H7 (cell line): Measurements from ENCODE around the gene NR5A1. TPM values are rescaled to one million over a fixed set of nuclear protein-coding genes. Genes with fewer than 3 reads are reported as not detected.
A peak's percentile ranks its signal among the peaks of the same experiment; 100 is the strongest.

Experiments
- DNase-seq: peaks from one replicate; pipeline ENCODE4 v3.0.0; 2012
- H3K27me3 ChIP-seq: 2 replicates; pipeline ENCODE4 v1.6.0; 2011; ENCODE audit warnings: mild to moderate bottlenecking, low read length; ENCODE audit not compliant: control insufficient read depth, insufficient read depth
- H3K36me3 ChIP-seq: replicated peaks from 2 replicates; pipeline ENCODE4 v1.5.1; 2011; ENCODE audit warnings: low read length; ENCODE audit not compliant: control insufficient read depth, insufficient read depth
- H3K4me3 ChIP-seq: 2 replicates; pipeline ENCODE4 v1.5.1; 2011; ENCODE audit warnings: low read depth, mild to moderate bottlenecking, control low read depth, low read length, moderate library complexity; ENCODE audit not compliant: insufficient read depth
- total RNA-seq: library from RNA; depleted of rRNA; stranded (reverse); fragments of >200 nt; shearing (Covaris generic); gene quantifications from 2 replicates; pipeline ENCODE4 v1.2.3, GENCODE V29; 2014; rRNA removed

NR5A1 gene
- total RNA-seq = 0.30 and 0.73 TPM in 2 replicates

- DNase-seq = peak; percentile 61
Observed at GRCh38 chr9:124506931-124507879, at the start of gene NR5A1. Gene NR5A1, minus strand, starts transcription at chr9:124507399. Its CDS starts 4,004 bp downstream, at chr9:124503395.

GRCh38 chr9:124555043-124555442 is 47.8 kb upstream of the NR5A1 start:
- no peak for DNase-seq
- H3K4me3 ChIP-seq = no peak overlapping the region
- no peaks in the 10 kb centered on the region for H3K36me3 ChIP-seq
- H3K27me3 ChIP-seq = no peaks in the 10 kb centered on the region

More at GRCh38 chr9:124506931-124507879, at the start of gene NR5A1:
- no peaks in the 10 kb centered on the region for H3K36me3 ChIP-seq
- H3K4me3 ChIP-seq = no peak within 1 kb of the TSS
- H3K27me3 ChIP-seq = peaks cover 41% of the 10 kb centered on the region

GRCh38 chr9:124553738-124554137 is 46.5 kb upstream of the NR5A1 start:
- Histone ChIP-seq H3K27me3 (no peaks in the 10 kb centered on the region), H3K36me3 (no peaks in the 10 kb centered on the region), H3K4me3 (no peak overlapping the region)
- no peak for DNase-seq

GRCh38 chr9:124552273-124552605 is 45.0 kb upstream of the NR5A1 start:
- no peaks in the 10 kb centered on the region for H3K27me3 ChIP-seq
- no peak for DNase-seq
- no peak overlapping the region for H3K4me3 ChIP-seq
- H3K36me3 ChIP-seq = no peaks in the 10 kb centered on the region

- Histone ChIP-seq H3K27me3 (no peaks in the 10 kb centered on the region), H3K36me3 (no peaks in the 10 kb centered on the region), H3K4me3 (no peak overlapping the region)
- peak; percentile 60 for DNase-seq
Observed at GRCh38 chr9:124551472-124552272, 44.5 kb upstream of the NR5A1 start.

- no peaks in the 10 kb centered on the region for H3K27me3 ChIP-seq
- H3K36me3 ChIP-seq = no peaks in the 10 kb centered on the region
- no peak for DNase-seq
- no peak overlapping the region for H3K4me3 ChIP-seq
Observed at GRCh38 chr9:124550072-124550471, 42.9 kb upstream of the NR5A1 start.

- Histone ChIP-seq H3K36me3 (no peaks in the 10 kb centered on the region), H3K27me3 (no peaks in the 10 kb centered on the region), H3K4me3 (no peak overlapping the region)
- DNase-seq = no peak
Observed at GRCh38 chr9:124549016-124549415, 41.8 kb upstream of the NR5A1 start.

- Histone ChIP-seq H3K4me3 (no peak overlapping the region), H3K36me3 (peaks cover 2% of the 10 kb centered on the region; the same call in 1 of the 2 replicates), H3K27me3 (no peaks in the 10 kb centered on the region)
- DNase-seq = no peak
Observed at GRCh38 chr9:124544535-124544934, 37.3 kb upstream of the NR5A1 start.

GRCh38 chr9:124541824-124542223 is 34.6 kb upstream of the NR5A1 start:
- no peak for DNase-seq
- H3K4me3 ChIP-seq = no peak overlapping the region
- peaks cover 2% of the 10 kb centered on the region; the same call in 1 of the 2 replicates for H3K36me3 ChIP-seq

GRCh38 chr9:124537926-124538325 is 30.7 kb upstream of the NR5A1 start:
- H3K36me3 ChIP-seq = peaks cover 6% of the 10 kb centered on the region
- no peaks in the 10 kb centered on the region for H3K27me3 ChIP-seq
- no peak for DNase-seq
- H3K4me3 ChIP-seq = no peak overlapping the region

More at GRCh38 chr9:124541824-124542223, 34.6 kb upstream of the NR5A1 start:
- H3K27me3 ChIP-seq = no peaks in the 10 kb centered on the region

GRCh38 chr9:124535846-124536245 is 28.6 kb upstream of the NR5A1 start:
- H3K4me3 ChIP-seq = no peak overlapping the region
- DNase-seq = no peak
- H3K36me3 ChIP-seq = peaks cover 6% of the 10 kb centered on the region
- no peaks in the 10 kb centered on the region for H3K27me3 ChIP-seq

GRCh38 chr9:124532897-124533296 is 25.7 kb upstream of the NR5A1 start:
- H3K36me3 ChIP-seq = peaks cover 4% of the 10 kb centered on the region

GRCh38 chr9:124531115-124531514 is 23.9 kb upstream of the NR5A1 start:
- Histone ChIP-seq H3K4me3 (no peak overlapping the region), H3K27me3 (no peaks in the 10 kb centered on the region), H3K36me3 (peaks cover 4% of the 10 kb centered on the region)
- no peak for DNase-seq

More at GRCh38 chr9:124532897-124533296, 25.7 kb upstream of the NR5A1 start:
- no peak for DNase-seq
- no peak overlapping the region for H3K4me3 ChIP-seq
- H3K27me3 ChIP-seq = no peaks in the 10 kb centered on the region

- Histone ChIP-seq H3K4me3 (no peak overlapping the region), H3K27me3 (no peaks in the 10 kb centered on the region)
Observed at GRCh38 chr9:124530246-124530645, 23.0 kb upstream of the NR5A1 start.

More at GRCh38 chr9:124530246-124530645, 23.0 kb upstream of the NR5A1 start:
- peaks cover 3% of the 10 kb centered on the region; the same call in 1 of the 2 replicates for H3K36me3 ChIP-seq
- DNase-seq = no peak
